ENCODE measurements around the gene GREB1L.
"Not testable (repeated sequence)": the region's sequence is repeated elsewhere in the genome, so short reads cannot be mapped to it uniquely, and the experiment has no call there.

The GREB1L gene

DNA sequence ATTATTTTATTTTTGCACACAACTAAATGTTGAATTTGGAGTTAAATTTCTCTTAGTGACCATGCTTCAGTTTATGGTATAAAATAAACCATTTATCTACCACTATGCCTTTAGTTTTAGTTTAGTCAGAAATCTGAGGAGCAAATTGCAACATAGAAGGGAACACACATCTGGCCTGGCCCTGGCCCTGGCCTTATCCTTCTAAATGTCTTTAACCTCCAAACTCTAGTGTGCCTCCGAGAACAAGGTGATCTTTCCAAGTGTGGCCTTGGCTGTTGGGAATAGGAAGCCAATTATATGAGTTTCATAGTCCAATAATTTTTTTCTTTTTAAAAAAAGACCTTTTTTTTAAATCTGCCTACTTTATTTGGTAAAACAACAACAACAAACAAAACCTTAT lies 31.8 kb upstream of the GREB1L start:
- Histone ChIP-seq H3K79me2 (ENCODE audit: low read length) (no peaks in the 10 kb centered on the region), H3K9me3 (ENCODE audit: insufficient read depth, low read length) (no peaks in the 10 kb centered on the region)
- no peak for TF ChIP-seq EZH2phosphoT487 (IDR thresholded peaks at IDR 0.05; ENCODE audit: low read depth)
- TF ChIP-seq, protein P1, sequence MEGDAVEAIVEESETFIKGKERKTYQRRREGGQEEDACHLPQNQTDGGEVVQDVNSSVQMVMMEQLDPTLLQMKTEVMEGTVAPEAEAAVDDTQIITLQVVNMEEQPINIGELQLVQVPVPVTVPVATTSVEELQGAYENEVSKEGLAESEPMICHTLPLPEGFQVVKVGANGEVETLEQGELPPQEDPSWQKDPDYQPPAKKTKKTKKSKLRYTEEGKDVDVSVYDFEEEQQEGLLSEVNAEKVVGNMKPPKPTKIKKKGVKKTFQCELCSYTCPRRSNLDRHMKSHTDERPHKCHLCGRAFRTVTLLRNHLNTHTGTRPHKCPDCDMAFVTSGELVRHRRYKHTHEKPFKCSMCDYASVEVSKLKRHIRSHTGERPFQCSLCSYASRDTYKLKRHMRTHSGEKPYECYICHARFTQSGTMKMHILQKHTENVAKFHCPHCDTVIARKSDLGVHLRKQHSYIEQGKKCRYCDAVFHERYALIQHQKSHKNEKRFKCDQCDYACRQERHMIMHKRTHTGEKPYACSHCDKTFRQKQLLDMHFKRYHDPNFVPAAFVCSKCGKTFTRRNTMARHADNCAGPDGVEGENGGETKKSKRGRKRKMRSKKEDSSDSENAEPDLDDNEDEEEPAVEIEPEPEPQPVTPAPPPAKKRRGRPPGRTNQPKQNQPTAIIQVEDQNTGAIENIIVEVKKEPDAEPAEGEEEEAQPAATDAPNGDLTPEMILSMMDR (IDR thresholded peaks at IDR 0.05; ENCODE audit: low read depth, low read length) = no peak

DNA sequence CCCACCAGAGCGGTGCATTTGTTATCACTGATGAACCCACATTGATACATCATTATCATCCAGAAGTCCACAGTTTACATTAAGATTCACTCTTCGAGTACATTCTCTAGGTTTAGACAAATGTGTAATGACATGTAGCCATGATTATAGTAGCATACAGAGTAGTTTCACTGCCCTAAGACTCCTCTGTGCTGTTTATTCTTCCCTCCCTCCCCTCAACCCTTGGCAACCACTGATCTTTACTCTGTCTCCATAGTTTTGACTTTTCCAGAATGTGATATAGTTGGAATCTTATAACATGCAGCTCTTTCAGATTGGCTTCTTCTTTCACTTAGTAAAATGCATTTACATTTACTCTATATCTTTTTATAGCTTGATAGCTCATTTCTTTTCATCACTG lies 31.2 kb upstream of the GREB1L start:
- no peak overlapping the region for H3K4me2 ChIP-seq (ENCODE audit: low read length)
- H3K9ac ChIP-seq (ENCODE audit: low read length) = no peak overlapping the region
- no peaks in the 10 kb centered on the region for H3K79me2 ChIP-seq (ENCODE audit: low read length)
- H2AFZ ChIP-seq (ENCODE audit: low read depth, low read length) = no peak overlapping the region
- TF ChIP-seq EZH2phosphoT487 (IDR thresholded peaks at IDR 0.05; ENCODE audit: low read depth) = no peak
- TF ChIP-seq, protein P1 (IDR thresholded peaks at IDR 0.05; ENCODE audit: low read depth, low read length) = no peak
- H3K36me3 ChIP-seq (replicated peaks; ENCODE audit: low read depth, low read length) = no peaks in the 10 kb centered on the region
- no peak overlapping the region for H3K4me3 ChIP-seq (ENCODE audit: low read length)
- H4K20me1 ChIP-seq (ENCODE audit: insufficient read depth, low read length) = no peaks in the 10 kb centered on the region
- H3K27ac ChIP-seq (ENCODE audit: low read length) = no peak overlapping the region
- H3K27me3 ChIP-seq (ENCODE audit: low read depth, low read length) = no peaks in the 10 kb centered on the region
- no peaks in the 10 kb centered on the region for H3K9me3 ChIP-seq (ENCODE audit: insufficient read depth, low read length)
- no peaks in the 10 kb centered on the region for H3K4me1 ChIP-seq (ENCODE audit: low read length)

More for the DNA sequence above, 31.8 kb upstream of the GREB1L start:
- H3K4me1 ChIP-seq (ENCODE audit: low read length) = no peaks in the 10 kb centered on the region
- H3K36me3 ChIP-seq (replicated peaks; ENCODE audit: low read depth, low read length) = no peaks in the 10 kb centered on the region
- no peak overlapping the region for H3K9ac ChIP-seq (ENCODE audit: low read length)
- no peak overlapping the region for H2AFZ ChIP-seq (ENCODE audit: low read depth, low read length)
- H3K27ac ChIP-seq (ENCODE audit: low read length) = no peak overlapping the region
- H4K20me1 ChIP-seq (ENCODE audit: insufficient read depth, low read length) = no peaks in the 10 kb centered on the region
- H3K27me3 ChIP-seq (ENCODE audit: low read depth, low read length) = no peaks in the 10 kb centered on the region
- H3K4me2 ChIP-seq (ENCODE audit: low read length) = no peak overlapping the region
- H3K4me3 ChIP-seq (ENCODE audit: low read length) = no peak overlapping the region

DNA sequence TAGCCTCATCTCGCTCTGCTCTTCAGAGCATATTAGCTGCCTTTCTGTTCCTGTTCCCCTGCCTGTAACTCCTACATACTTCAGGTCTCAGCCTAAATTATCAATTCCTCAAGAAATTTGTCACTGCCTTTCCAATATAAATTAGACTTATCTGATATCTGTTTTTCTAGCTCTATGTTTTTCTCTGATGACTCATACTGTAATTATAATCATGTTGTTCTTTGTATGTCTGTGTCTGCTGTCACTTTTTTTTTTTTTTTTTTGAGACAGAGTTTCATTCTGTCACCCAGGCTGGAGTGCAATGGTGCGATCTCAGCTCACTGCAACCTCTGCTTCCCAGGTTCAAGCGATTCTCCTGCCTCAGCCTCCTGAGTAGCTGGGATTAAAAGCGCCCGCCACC lies 27.6 kb upstream of the GREB1L start:
- H3K4me1 ChIP-seq (ENCODE audit: low read length); H3K9ac ChIP-seq (ENCODE audit: low read length): not testable (repeated sequence)

DNA sequence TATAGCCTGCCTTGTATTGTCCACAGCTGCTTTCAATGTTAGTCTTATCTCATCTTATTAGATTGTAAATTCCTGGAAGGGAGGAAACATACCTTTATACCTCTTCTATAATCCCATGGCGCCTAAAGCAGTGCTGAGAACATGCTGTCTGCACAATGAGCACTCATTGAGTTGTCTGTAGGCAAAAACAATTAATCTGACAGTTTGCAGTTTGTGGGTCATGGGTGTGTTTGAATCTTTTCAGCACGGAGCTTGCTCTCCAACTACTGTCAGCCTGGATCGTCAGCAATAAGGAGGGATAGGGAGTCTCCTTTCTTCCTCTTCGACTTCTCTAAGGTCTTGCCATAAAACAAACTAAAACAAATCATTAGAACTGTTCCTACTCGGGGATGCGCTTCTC lies 26.5 kb upstream of the GREB1L start:
- Histone ChIP-seq H3K27me3 (ENCODE audit: low read depth, low read length) (no peaks in the 10 kb centered on the region), H2AFZ (ENCODE audit: low read depth, low read length) (no peak overlapping the region), H3K27ac (ENCODE audit: low read length) (no peak overlapping the region), H3K79me2 (ENCODE audit: low read length) (no peaks in the 10 kb centered on the region), H3K36me3 (replicated peaks; ENCODE audit: low read depth, low read length) (no peaks in the 10 kb centered on the region), H3K4me2 (ENCODE audit: low read length) (no peak overlapping the region), H3K9me3 (ENCODE audit: insufficient read depth, low read length) (no peaks in the 10 kb centered on the region), H4K20me1 (ENCODE audit: insufficient read depth, low read length) (no peaks in the 10 kb centered on the region), H3K4me3 (ENCODE audit: low read length) (no peak overlapping the region), H3K9ac (ENCODE audit: low read length) (no peak overlapping the region), H3K4me1 (ENCODE audit: low read length) (no peaks in the 10 kb centered on the region)
- TF ChIP-seq, protein P1 (IDR thresholded peaks at IDR 0.05; ENCODE audit: low read depth, low read length) = no peak
- no peak for TF ChIP-seq EZH2phosphoT487 (IDR thresholded peaks at IDR 0.05; ENCODE audit: low read depth)

More for the DNA sequence above, 27.6 kb upstream of the GREB1L start:
- H2AFZ ChIP-seq (ENCODE audit: low read depth, low read length); H3K36me3 ChIP-seq (replicated peaks; ENCODE audit: low read depth, low read length); H3K4me2 ChIP-seq (ENCODE audit: low read length); H3K4me3 ChIP-seq (ENCODE audit: low read length); H3K27me3 ChIP-seq (ENCODE audit: low read depth, low read length); H4K20me1 ChIP-seq (ENCODE audit: insufficient read depth, low read length); H3K79me2 ChIP-seq (ENCODE audit: low read length); H3K9me3 ChIP-seq (ENCODE audit: insufficient read depth, low read length); H3K27ac ChIP-seq (ENCODE audit: low read length): not testable (repeated sequence)

DNA sequence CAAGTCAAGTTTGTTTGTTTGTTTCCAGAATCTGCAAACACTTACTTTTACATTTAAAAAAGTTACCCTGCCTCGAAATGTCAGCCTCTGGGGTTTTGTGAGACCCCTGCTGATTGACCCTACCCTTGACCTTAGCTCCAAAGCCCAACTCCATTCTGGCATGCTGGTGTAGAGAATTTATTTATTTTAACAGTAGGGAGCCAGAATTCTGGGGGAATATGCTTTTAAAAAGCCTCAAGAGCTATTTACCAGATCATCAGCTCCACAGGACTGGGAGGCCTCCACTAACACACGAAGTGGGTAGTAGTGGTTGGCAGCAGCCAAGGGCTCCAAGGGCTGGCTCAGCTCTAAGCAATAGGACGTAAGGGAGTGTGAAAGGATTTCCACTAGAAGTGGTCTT lies 23.2 kb upstream of the GREB1L start:
- no peak overlapping the region for H2AFZ ChIP-seq (ENCODE audit: low read depth, low read length)
- H3K4me3 ChIP-seq (ENCODE audit: low read length) = no peak overlapping the region
- no peaks in the 10 kb centered on the region for H4K20me1 ChIP-seq (ENCODE audit: insufficient read depth, low read length)
- no peak overlapping the region for H3K27ac ChIP-seq (ENCODE audit: low read length)
- H3K9ac ChIP-seq (ENCODE audit: low read length) = no peak overlapping the region
- H3K36me3 ChIP-seq (replicated peaks; ENCODE audit: low read depth, low read length) = no peaks in the 10 kb centered on the region
- no peaks in the 10 kb centered on the region for H3K27me3 ChIP-seq (ENCODE audit: low read depth, low read length)
- no peaks in the 10 kb centered on the region for H3K79me2 ChIP-seq (ENCODE audit: low read length)
- TF ChIP-seq, protein P1 (IDR thresholded peaks at IDR 0.05; ENCODE audit: low read depth, low read length) = no peak
- TF ChIP-seq EZH2phosphoT487 (IDR thresholded peaks at IDR 0.05; ENCODE audit: low read depth) = no peak
- no peaks in the 10 kb centered on the region for H3K9me3 ChIP-seq (ENCODE audit: insufficient read depth, low read length)
- H3K4me1 ChIP-seq (ENCODE audit: low read length) = no peaks in the 10 kb centered on the region
- no peak overlapping the region for H3K4me2 ChIP-seq (ENCODE audit: low read length)

Measured in OCI-LY3 (cell line).